Parathyroid adenoma (tissue), 2 donors: ENCODE measurements around the gene KIRREL3.

ENCODE experiments used
- H2AFZ ChIP-seq: fragments of 300-600 bp; sonication (generic); one replicate; pipeline ENCODE4 v1.7.0; 2017; ENCODE audit warnings: antibody characterized with exemption, mild to moderate bottlenecking
- H3K27ac ChIP-seq: fragments of 300-600 bp; sonication (generic); one replicate; pipeline ENCODE4 v1.7.0; 2017
- H3K27me3 ChIP-seq: fragments of 300-600 bp; sonication (generic); one replicate; pipeline ENCODE4 v1.7.0; 2017; ENCODE audit warnings: low read length; ENCODE audit not compliant: control insufficient read depth, insufficient read depth
- H3K36me3 ChIP-seq: fragments of 300-600 bp; sonication (generic); one replicate; pipeline ENCODE4 v1.7.0; 2017; ENCODE audit warnings: low read length; ENCODE audit not compliant: control insufficient read depth, insufficient read depth
- H3K4me1 ChIP-seq: fragments of 300-600 bp; sonication (generic); one replicate; pipeline ENCODE4 v1.7.0; 2017; ENCODE audit warnings: control low read depth
- H3K4me2 ChIP-seq: fragments of 300-600 bp; sonication (generic); one replicate; pipeline ENCODE4 v1.7.0; 2017; ENCODE audit warnings: low read length
- H3K4me3 ChIP-seq: fragments of 300-600 bp; sonication (generic); one replicate; pipeline ENCODE4 v1.7.0; 2017; ENCODE audit warnings: low read depth, low read length
- H3K79me2 ChIP-seq: fragments of 300-600 bp; sonication (generic); one replicate; pipeline ENCODE4 v1.7.0; 2017; ENCODE audit warnings: control low read depth
- H3K9ac ChIP-seq: fragments of 300-600 bp; sonication (generic); one replicate; pipeline ENCODE4 v1.7.0; 2017; ENCODE audit warnings: mild to moderate bottlenecking
- H3K9me3 ChIP-seq: fragments of 300-600 bp; sonication (generic); one replicate; pipeline ENCODE4 v1.7.0; 2017; ENCODE audit warnings: low read length; ENCODE audit not compliant: control insufficient read depth
- TF ChIP-seq, protein P1 (sequence below): fragments of 300-600 bp; sonication (generic); IDR thresholded peaks from one replicate; pipeline ENCODE4 v1.7.0; 2017; ENCODE audit warnings: antibody characterized with exemption, mild to moderate bottlenecking
- donor health status: primary hyperparathyroidism.

KIRREL3 gene

DNA sequence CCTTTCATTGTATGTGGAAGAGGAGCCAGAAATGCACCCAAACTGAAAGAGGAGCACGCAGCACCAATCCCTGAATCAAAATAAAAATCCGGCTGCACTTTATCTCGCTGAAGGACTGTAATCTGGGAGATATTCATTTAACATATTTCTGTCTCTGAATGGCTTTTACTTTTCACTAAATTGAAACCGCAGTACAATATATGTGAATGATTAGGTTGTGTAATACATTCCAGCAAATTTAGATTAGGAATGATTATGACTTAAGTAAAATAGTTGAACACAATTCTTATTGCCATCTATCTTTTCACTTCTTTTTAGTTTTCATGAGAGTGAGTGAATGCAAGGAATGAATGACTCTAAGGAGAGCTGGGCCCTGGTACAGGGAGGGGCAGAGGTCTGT lies 413.0 kb downstream of the KIRREL3 start:
- Histone ChIP-seq H3K36me3 (no peaks in the 10 kb centered on the region), H3K27ac (no peak overlapping the region), H3K4me3 (no peak overlapping the region), H3K27me3 (no peaks in the 10 kb centered on the region), H2AFZ (no peak overlapping the region), H3K4me1 (no peaks in the 10 kb centered on the region), H3K79me2 (no peaks in the 10 kb centered on the region), H3K9me3 (no peaks in the 10 kb centered on the region), H3K9ac (no peak overlapping the region), H3K4me2 (no peak overlapping the region)
- TF ChIP-seq, protein P1, sequence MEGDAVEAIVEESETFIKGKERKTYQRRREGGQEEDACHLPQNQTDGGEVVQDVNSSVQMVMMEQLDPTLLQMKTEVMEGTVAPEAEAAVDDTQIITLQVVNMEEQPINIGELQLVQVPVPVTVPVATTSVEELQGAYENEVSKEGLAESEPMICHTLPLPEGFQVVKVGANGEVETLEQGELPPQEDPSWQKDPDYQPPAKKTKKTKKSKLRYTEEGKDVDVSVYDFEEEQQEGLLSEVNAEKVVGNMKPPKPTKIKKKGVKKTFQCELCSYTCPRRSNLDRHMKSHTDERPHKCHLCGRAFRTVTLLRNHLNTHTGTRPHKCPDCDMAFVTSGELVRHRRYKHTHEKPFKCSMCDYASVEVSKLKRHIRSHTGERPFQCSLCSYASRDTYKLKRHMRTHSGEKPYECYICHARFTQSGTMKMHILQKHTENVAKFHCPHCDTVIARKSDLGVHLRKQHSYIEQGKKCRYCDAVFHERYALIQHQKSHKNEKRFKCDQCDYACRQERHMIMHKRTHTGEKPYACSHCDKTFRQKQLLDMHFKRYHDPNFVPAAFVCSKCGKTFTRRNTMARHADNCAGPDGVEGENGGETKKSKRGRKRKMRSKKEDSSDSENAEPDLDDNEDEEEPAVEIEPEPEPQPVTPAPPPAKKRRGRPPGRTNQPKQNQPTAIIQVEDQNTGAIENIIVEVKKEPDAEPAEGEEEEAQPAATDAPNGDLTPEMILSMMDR = no peak

DNA sequence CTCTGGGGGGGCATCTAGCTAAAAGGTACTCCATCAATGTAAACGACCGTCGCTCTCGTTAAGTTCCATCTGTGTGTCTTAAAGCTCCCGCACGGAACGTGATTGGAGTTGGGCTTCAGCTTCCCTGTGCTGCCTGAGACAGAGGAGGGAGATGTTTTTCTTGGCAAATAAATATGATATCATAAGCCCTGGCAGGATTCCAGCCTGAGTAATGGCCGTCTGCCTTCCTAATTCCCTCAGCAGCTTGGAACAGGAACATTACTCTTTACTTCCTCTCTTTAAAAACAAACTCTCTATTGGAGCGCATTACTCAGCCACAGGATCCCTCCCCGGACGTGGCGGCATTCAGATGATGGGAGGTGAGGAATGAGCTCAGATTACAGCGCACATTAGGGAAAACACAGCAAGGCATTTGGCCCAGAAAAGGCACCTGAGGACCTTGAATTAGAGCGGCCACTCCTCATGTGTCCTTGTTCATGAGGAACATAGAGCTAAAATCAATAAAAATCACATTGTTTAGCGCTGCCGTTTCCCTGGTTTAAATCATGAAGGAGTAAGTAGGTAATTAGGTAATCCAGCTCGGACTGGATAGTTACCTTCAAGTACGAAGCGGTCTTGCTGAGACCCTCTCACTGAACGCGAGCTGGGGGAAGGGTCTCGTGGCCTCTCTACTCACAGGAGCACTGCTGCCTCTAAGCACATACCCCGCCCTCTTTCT lies 414.6 kb downstream of the KIRREL3 start:
- Histone ChIP-seq H3K4me1 (no peaks in the 10 kb centered on the region), H3K4me3 (peak overlapping the region; percentile 11), H3K27ac (no peak overlapping the region), H2AFZ (peak overlapping the region; percentile 66), H3K9me3 (no peaks in the 10 kb centered on the region), H3K79me2 (no peaks in the 10 kb centered on the region), H3K36me3 (no peaks in the 10 kb centered on the region), H3K4me2 (peak overlapping the region; percentile 57), H3K9ac (no peak overlapping the region), H3K27me3 (no peaks in the 10 kb centered on the region)
- TF ChIP-seq, protein P1 = no peak

DNA sequence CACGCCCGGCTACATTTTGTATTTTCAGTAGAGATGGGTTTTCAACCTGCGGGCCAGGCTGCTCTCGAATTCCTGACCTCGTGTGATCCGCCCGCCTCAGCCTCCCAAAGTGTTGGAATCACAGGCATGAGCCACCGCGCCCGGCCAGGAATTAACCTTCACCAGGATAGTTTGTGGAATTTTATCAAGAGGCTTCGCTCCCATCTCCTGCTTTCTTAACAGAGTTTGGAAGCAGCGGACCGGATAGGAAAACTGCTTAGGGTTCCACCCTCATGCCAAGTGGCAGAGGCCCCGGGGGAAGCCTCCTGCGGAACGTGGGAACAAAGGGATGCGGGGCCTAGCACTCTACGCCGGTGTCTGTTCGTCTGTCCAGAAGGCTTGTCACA lies 415.2 kb downstream of the KIRREL3 start:
- TF ChIP-seq, protein P1 = no peak
- H3K9ac ChIP-seq = no peak overlapping the region
- H3K4me2 ChIP-seq = peak overlapping the region; percentile 57
- no peaks in the 10 kb centered on the region for H3K4me1 ChIP-seq
- no peak overlapping the region for H3K27ac ChIP-seq
- H2AFZ ChIP-seq = peak overlapping the region; percentile 66
- no peaks in the 10 kb centered on the region for H3K9me3 ChIP-seq
- no peaks in the 10 kb centered on the region for H3K36me3 ChIP-seq
- H3K27me3 ChIP-seq = no peaks in the 10 kb centered on the region
- H3K79me2 ChIP-seq = no peaks in the 10 kb centered on the region
- no peak overlapping the region for H3K4me3 ChIP-seq

DNA sequence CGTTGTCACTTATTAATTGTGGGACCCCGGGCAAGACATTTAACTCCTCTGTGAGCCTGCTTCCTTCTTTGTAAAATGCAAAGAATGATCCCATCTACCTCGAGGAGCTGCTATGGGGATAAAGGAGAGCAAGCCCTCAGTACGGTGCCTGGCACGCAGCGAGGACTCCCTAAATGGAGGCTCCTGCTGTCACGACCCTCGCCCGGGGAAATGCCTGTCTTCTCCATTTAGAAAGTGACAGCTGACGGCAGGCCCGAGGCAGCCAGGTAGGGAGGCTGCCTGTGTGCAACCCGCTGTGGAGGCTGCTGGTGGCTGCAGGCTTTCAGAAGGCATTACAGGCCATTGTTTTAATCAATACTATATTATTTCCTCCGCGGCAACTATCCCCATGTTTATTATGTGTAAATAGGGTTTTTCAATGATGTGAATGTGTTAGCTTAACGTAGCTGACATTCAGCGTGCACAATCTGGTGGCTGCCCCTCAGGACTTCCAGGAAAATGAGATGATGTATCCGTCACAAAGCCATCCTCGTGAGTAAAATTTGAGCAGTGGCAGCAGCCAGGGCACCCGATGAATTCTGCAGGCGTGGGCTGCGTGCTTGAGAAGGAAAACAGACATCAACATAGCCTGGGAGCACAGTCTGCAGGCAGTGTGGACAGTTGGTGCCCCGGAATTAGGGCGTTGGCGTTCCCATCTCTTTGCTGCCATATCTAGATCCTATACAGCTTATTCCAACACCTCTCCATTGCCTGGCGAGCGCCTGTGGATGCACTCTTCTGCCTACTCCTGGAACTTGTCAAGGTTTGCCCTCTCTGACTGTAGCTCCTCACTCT lies 416.8 kb downstream of the KIRREL3 start:
- Histone ChIP-seq H3K9me3 (no peaks in the 10 kb centered on the region), H3K9ac (no peak overlapping the region), H3K79me2 (no peaks in the 10 kb centered on the region), H2AFZ (no peak overlapping the region), H3K27ac (no peak overlapping the region), H3K27me3 (no peaks in the 10 kb centered on the region), H3K4me1 (no peaks in the 10 kb centered on the region), H3K4me3 (no peak overlapping the region), H3K36me3 (no peaks in the 10 kb centered on the region), H3K4me2 (no peak overlapping the region)
- TF ChIP-seq, protein P1 = no peak
